Subcutaneous adipose tissue (tissue), 4 donors: ENCODE results near the gene TNFSF8. TPM values are rescaled to one million over a fixed set of nuclear protein-coding genes. Genes with fewer than 3 reads are reported as not detected.

Source experiments
- total RNA-seq, 4 donors: library from RNA; depleted of rRNA; stranded (reverse); fragments of >200 nt; gene quantifications; one replicate each; pipeline ENCODE4 v1.1.0, GENCODE V29; 2016
- TF ChIP-seq, protein P1 (sequence below): fragments of 450-650 bp; IDR thresholded peaks from one replicate; pipeline ENCODE4 v1.5.1; 2016; ENCODE audit warnings: low read depth, mild to moderate bottlenecking, control low read depth, antibody characterized with exemption, moderate library complexity

Gene TNFSF8
- total RNA-seq, 4 donors from 2014 or later = 2.4 to 18.4 (median 7.4) TPM

DNA sequence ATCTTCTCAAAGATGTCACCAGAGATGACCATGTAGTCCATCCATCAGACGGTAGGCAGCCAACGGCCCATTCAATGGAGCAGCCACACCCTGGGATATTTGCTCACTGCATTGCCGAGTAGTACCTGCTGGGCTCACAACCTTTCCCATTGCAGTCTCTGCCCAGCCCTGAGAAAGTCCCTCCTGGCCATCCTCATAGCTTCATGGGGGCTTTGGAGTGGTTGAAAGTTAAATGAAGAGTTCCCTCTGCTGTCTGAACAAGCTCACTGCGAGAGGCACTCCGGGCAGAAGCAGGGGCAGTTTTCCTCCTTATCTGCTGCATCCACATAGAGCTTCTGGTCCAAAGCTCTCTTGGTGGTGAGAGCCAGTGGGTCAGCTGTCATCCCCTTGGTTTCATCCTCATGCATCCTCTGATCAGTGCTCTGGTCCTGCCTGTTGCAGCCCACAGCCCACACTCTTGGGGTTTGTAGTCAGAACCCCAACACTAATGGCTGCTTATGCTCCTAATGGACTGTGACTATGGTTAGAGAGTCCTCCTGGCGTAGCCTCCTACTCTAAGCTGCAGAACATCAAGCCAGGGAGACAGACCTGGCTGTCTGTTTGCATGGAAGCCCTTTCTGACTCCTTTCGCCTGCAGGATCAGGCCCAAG lies 23.3 kb downstream of the TNFSF8 start:
- TF ChIP-seq, protein P1, sequence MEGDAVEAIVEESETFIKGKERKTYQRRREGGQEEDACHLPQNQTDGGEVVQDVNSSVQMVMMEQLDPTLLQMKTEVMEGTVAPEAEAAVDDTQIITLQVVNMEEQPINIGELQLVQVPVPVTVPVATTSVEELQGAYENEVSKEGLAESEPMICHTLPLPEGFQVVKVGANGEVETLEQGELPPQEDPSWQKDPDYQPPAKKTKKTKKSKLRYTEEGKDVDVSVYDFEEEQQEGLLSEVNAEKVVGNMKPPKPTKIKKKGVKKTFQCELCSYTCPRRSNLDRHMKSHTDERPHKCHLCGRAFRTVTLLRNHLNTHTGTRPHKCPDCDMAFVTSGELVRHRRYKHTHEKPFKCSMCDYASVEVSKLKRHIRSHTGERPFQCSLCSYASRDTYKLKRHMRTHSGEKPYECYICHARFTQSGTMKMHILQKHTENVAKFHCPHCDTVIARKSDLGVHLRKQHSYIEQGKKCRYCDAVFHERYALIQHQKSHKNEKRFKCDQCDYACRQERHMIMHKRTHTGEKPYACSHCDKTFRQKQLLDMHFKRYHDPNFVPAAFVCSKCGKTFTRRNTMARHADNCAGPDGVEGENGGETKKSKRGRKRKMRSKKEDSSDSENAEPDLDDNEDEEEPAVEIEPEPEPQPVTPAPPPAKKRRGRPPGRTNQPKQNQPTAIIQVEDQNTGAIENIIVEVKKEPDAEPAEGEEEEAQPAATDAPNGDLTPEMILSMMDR = no peak

DNA sequence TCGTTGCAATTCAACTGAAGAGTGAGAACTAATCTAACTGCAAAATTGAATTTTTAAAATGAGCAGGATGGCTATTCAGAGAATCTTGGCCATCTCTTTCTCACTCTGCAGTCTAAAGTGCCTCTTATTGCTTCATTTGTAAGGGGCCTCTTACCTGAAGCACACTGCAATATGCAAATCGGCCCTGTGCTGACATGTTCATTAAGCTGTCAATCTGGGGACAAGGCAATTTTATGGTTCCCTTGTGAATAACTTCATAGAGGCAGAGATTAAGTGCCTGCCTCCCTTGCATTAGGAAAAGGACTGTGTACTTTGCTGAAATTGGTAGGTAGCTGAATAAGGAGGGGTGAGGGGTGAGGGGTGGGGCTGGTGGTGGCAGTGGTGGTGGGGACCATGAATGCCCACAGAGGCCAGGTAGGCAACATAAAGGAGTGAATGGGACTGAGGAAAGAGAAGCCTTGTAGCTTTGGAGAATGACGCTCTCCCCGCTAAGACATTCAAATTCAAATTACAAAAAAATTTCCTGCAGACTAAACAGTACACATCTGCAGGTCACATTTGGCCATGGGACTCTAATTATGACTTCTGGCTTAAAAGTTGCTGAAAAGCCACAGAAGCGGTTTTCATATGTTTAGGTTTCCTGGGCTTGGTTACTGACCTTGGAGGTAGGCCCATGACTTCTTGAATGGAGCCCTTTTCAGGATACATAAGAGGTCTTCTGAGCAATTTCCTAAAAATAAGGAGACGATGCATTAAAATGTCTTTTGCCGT lies 25.0 kb downstream of the TNFSF8 start:
- TF ChIP-seq, protein P1 = no peak

GRCh38 chr9:114902786-114903524 lies 27.4 kb downstream of the TNFSF8 start:
- TF ChIP-seq, protein P1 = no peak

- TF ChIP-seq, protein P1 = no peak
Measured at GRCh38 chr9:114900942-114901802, 29.2 kb downstream of the TNFSF8 start.

DNA sequence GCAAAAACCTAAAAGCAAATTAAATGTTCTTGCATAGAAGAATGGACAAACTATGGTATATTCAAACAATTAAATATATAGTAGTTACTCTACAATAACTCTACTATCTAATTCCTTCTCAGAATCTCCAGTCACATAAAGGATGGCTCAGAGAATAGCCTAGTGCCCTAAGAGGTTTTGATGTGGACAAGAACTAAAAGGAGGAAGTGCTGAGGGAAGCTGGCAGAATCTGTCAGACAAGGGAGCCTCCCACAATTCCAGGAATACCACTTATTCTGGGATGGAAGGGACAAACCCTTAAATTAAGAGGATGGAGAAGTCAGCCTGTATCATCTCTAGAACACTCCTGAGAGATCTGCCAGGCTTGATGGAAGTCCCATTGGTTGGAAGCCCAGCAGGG lies 30.4 kb downstream of the TNFSF8 start:
- TF ChIP-seq, protein P1 = no peak

DNA sequence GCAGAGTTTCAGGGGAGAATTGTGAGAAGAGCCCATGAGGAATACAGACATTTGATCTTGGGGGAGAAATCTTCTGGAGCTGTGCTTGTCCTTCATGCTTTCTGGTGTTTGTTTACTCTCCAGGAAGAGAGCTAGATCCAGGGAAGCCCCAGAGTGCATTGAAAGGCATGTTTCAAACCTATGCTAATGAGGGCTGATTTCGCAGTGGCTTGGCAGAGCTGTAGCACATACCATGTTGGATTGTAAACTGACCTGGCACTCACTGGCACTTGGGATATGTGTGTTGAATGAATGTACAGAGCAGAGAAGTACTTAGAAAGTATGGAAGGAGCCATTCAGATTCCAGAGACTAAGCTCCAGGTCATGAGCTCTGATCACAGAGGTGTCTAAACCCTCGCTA lies 30.9 kb downstream of the TNFSF8 start:
- TF ChIP-seq, protein P1 = no peak
